Kidney (tissue), 14 donors: ENCODE data around the gene SIRPD. TPM values are rescaled to one million over a fixed set of nuclear protein-coding genes. Genes with fewer than 3 reads are reported as not detected.

Experiments
- DNase-seq, 5 donors: peaks; one replicate each; pipeline ENCODE4 v3.0.0-alpha.2; 2013 to 2020
- FAIRE-seq: peaks from 2 replicates; lab custom pipeline; 2012; peaks lifted over from hg19 to GRCh38; lab: Jason Lieb, UNC
- H3K27ac ChIP-seq, 2 donors: one replicate each; pipeline ENCODE4 v1.7.0; 2013; ENCODE audit warnings: low read depth in 2 of 2, low read length in 2 of 2, inconsistent platforms in 1 of 2
- H3K27me3 ChIP-seq: one replicate; pipeline ENCODE4 v1.7.1; 2013; ENCODE audit warnings: low read length, inconsistent platforms; ENCODE audit not compliant: control insufficient read depth, insufficient read depth
- H3K36me3 ChIP-seq, 3 donors: one replicate each; pipeline versions ENCODE4 v1.7.0 to v1.7.1; 2013; ENCODE audit warnings: low read length in 3 of 3, control low read depth in 1 of 3, inconsistent platforms in 1 of 3; ENCODE audit not compliant: insufficient read depth in 3 of 3, control insufficient read depth in 2 of 3
- H3K4me1 ChIP-seq, 3 donors: one replicate each; pipeline versions ENCODE4 v1.7.0 to v1.7.1; 2013; ENCODE audit warnings: low read length in 3 of 3, inconsistent platforms in 1 of 3, low read depth in 1 of 3; ENCODE audit not compliant: control insufficient read depth in 2 of 3, insufficient read depth in 2 of 3
- H3K4me3 ChIP-seq, 3 donors: one replicate each; pipeline versions ENCODE4 v1.7.0 to v1.8.1; 2013; ENCODE audit warnings: low read length in 3 of 3, control low read depth in 1 of 3, inconsistent platforms in 1 of 3
- H3K9ac ChIP-seq, 3 donors: one replicate each; pipeline versions ENCODE4 v1.7.0 to v1.7.1; 2013; ENCODE audit warnings: low read length in 3 of 3, control low read depth in 1 of 3, inconsistent platforms in 1 of 3
- H3K9me3 ChIP-seq, 3 donors: one replicate each; pipeline versions ENCODE4 v1.7.0 to v1.7.1; 2013; ENCODE audit warnings: low read length in 3 of 3, control low read depth in 1 of 3, inconsistent platforms in 1 of 3; ENCODE audit not compliant: control insufficient read depth in 2 of 3, insufficient read depth in 1 of 3
- intact Hi-C: fragments of 100-400 bp; cut with DNase I; formaldehyde crosslinking; loops from one replicate; pipeline ENCODE4 v1.11.1; 2022
- polyA plus RNA-seq: library from polyadenylated mRNA; stranded (reverse); fragments of 350-450 nt; fragmentation: Illumina TruSeq; extraction: RNeasy Lipid Tissue Mini Kit (QIAGEN cat#74804); gene quantifications from one replicate; pipeline ENCODE4 v1.2.3, GENCODE V29; 2014; ENCODE audit warnings: low read depth, low replicate concordance; ENCODE audit not compliant: insufficient read depth
- total RNA-seq: library from RNA; stranded (reverse); fragmentation: NEBNext Ultra II Directional; extraction: Animal tissue kit (Norgen Biotek cat#: 25700); gene quantifications from one replicate; pipeline ENCODE4 v1.2.1, GENCODE V29; 2021
- TF ChIP-seq, protein P1 (sequence below): IDR thresholded peaks from 3 replicates; pipeline ENCODE4 v1.5.1; 2012; ENCODE audit warnings: mild to moderate bottlenecking, moderate library complexity, borderline replicate concordance; ENCODE audit not compliant: insufficient read depth; ENCODE audit errors: extremely low read depth
- donor health status: control.
- donor health status: control.
- donor health status: control.
- donor health status: control.
- donor health status: control.
- donor health status: DM: yes; HTN: yes; CAD: no.
- donor health status: Normal renal cell carcinoma (clear cell type).

The SIRPD gene
- total and polyA plus RNA-seq, 2 donors from 2014 or later, result 0.35 TPM; not detected in 1

DNA sequence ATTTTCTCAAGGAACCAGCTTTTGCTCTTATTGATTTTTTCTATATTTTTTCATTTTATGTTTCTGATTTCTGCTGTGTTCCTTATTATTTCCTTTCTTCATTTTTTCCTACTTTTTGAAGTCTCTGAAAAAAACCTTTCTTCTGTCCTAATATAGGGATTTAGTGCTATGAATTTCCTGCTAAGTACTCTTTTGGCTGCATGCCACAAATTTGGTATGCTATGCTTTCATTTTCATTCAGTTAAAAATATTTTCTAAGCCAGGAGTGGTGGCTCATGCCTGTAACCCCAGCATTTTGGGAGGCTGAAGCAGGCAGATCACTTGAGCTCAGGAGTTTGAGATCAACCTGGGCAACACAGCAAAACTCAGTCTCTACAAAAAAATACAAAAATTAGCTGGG lies 30.6 kb downstream of the SIRPD start:
- no peak overlapping the region for H3K4me3 ChIP-seq
- intact Hi-C loops, result no loop called here
- FAIRE-seq (no peak), DNase-seq (no peak)
- no peaks in the 10 kb centered on the region for H3K27me3 ChIP-seq
- no peak overlapping the region for H3K9ac ChIP-seq
- H3K9me3 ChIP-seq, result no peaks in the 10 kb centered on the region
- H3K36me3 ChIP-seq, result no peaks in the 10 kb centered on the region
- H3K4me1 ChIP-seq, result no peaks in the 10 kb centered on the region
- TF ChIP-seq, protein P1, sequence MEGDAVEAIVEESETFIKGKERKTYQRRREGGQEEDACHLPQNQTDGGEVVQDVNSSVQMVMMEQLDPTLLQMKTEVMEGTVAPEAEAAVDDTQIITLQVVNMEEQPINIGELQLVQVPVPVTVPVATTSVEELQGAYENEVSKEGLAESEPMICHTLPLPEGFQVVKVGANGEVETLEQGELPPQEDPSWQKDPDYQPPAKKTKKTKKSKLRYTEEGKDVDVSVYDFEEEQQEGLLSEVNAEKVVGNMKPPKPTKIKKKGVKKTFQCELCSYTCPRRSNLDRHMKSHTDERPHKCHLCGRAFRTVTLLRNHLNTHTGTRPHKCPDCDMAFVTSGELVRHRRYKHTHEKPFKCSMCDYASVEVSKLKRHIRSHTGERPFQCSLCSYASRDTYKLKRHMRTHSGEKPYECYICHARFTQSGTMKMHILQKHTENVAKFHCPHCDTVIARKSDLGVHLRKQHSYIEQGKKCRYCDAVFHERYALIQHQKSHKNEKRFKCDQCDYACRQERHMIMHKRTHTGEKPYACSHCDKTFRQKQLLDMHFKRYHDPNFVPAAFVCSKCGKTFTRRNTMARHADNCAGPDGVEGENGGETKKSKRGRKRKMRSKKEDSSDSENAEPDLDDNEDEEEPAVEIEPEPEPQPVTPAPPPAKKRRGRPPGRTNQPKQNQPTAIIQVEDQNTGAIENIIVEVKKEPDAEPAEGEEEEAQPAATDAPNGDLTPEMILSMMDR, result no peak
- no peak overlapping the region for H3K27ac ChIP-seq

GRCh38 chr20:1526310-1526709 lies 31.2 kb downstream of the SIRPD start:
- no peak overlapping the region for H3K27ac ChIP-seq
- no peaks in the 10 kb centered on the region for H3K9me3 ChIP-seq
- no peak for FAIRE-seq
- no peak for DNase-seq
- no peak overlapping the region for H3K9ac ChIP-seq
- H3K4me3 ChIP-seq, result no peak overlapping the region
- H3K4me1 ChIP-seq, result no peaks in the 10 kb centered on the region
- TF ChIP-seq, protein P1, result no peak
- intact Hi-C loops, result no loop called here
- H3K27me3 ChIP-seq, result no peaks in the 10 kb centered on the region
- no peaks in the 10 kb centered on the region for H3K36me3 ChIP-seq

GRCh38 chr20:1524004-1524403 lies 33.5 kb downstream of the SIRPD start:
- FAIRE-seq (no peak), DNase-seq (peak in 1 of 5 donors; percentile 8)
- intact Hi-C loops, result no loop called here
- Histone ChIP-seq H3K9me3 (no peaks in the 10 kb centered on the region), H3K9ac (no peak overlapping the region), H3K4me1 (no peaks in the 10 kb centered on the region), H3K27me3 (no peaks in the 10 kb centered on the region), H3K36me3 (no peaks in the 10 kb centered on the region), H3K4me3 (no peak overlapping the region), H3K27ac (no peak overlapping the region)
- TF ChIP-seq, protein P1, result no peak

GRCh38 chr20:1517010-1517409 lies 40.5 kb downstream of the SIRPD start:
- TF ChIP-seq, protein P1, result no peak
- Histone ChIP-seq H3K4me1 (no peaks in the 10 kb centered on the region), H3K27me3 (no peaks in the 10 kb centered on the region), H3K27ac (no peak overlapping the region), H3K9me3 (no peaks in the 10 kb centered on the region), H3K36me3 (no peaks in the 10 kb centered on the region), H3K9ac (no peak overlapping the region), H3K4me3 (no peak overlapping the region)
- DNase-seq (no peak), FAIRE-seq (no peak)
- intact Hi-C loops, result no loop called here
